ENCODE results near the gene ICAM3. TPM values are rescaled to one million over a fixed set of nuclear protein-coding genes. Genes with fewer than 3 reads are reported as not detected.
"Not testable (repeated sequence)": the region's sequence is repeated elsewhere in the genome, so short reads cannot be mapped to it uniquely, and the experiment has no call there.

Gene ICAM3
- total RNA-seq, 6 donors from 2014 or later = 12.7 to 53.9 (median 20.5) TPM

- Histone ChIP-seq H3K27me3 (no peaks in the 10 kb centered on the region), H3K4me3 (peak overlapping the region; percentile 67 to 90 (median 82)), H3K9me3 (no peaks in the 10 kb centered on the region), H3K4me1 (peaks cover 16 to 29% (median 23%) of the 10 kb centered on the region in 4 donors), H3K27ac (peak overlapping the region; percentile 74 to 94 (median 90)), H3K36me3 (peaks cover 0 to 32% (median 21%) of the 10 kb centered on the region in 4 donors)
- DNase-seq (no peak), ATAC-seq (ENCODE audit: low FRiP score in 2 of 2) (no peak)
- TF ChIP-seq POLR2A (IDR thresholded peaks at IDR 0.05) = no peak
- TF ChIP-seq EP300 (IDR thresholded peaks at IDR 0.05) = no peak
- TF ChIP-seq POLR2AphosphoS5 (IDR thresholded peaks at IDR 0.05) = no peak
- TF ChIP-seq CTCF (IDR thresholded peaks at IDR 0.05) = no peak
- 0 to 3% methylated on average over 1 to 8 of the region's 10 CpGs for WGBS, 2 donors
Measured at GRCh38 chr19:10379880-10380312, 40.5 kb upstream of the ICAM3 start.

GRCh38 chr19:10378124-10378523 lies 38.7 kb upstream of the ICAM3 start:
- H3K9me3 ChIP-seq = no peaks in the 10 kb centered on the region
- H3K27me3 ChIP-seq = no peaks in the 10 kb centered on the region
- peaks cover 19 to 29% (median 24%) of the 10 kb centered on the region in 4 donors for H3K4me1 ChIP-seq
- 81 to 88% methylated on average over 5 to 7 of the region's 8 CpGs for WGBS, 2 donors
- ATAC-seq (ENCODE audit: low FRiP score in 2 of 2) (no peak), DNase-seq (peak in 1 of 2 donors; percentile 52)
- no peak overlapping the region for H3K4me3 ChIP-seq
- H3K27ac ChIP-seq = no peak overlapping the region
- TF ChIP-seq CTCF (IDR thresholded peaks at IDR 0.05) (no peak), POLR2A (IDR thresholded peaks at IDR 0.05) (no peak), POLR2AphosphoS5 (IDR thresholded peaks at IDR 0.05) (no peak), EP300 (IDR thresholded peaks at IDR 0.05) (no peak)
- H3K36me3 ChIP-seq = peaks cover 0 to 41% (median 26%) of the 10 kb centered on the region in 4 donors

GRCh38 chr19:10377140-10377640 lies 37.8 kb upstream of the ICAM3 start:
- not testable (repeated sequence) for ATAC-seq (ENCODE audit: low FRiP score in 2 of 2); H3K9me3 ChIP-seq; DNase-seq; H3K27ac ChIP-seq; H3K4me3 ChIP-seq; H3K27me3 ChIP-seq
- peaks cover 0 to 41% (median 26%) of the 10 kb centered on the region in 4 donors for H3K36me3 ChIP-seq
- H3K4me1 ChIP-seq = peaks cover 19 to 25% (median 20%) of the 10 kb centered on the region in 4 donors
- 86 to 95% methylated on average over 2 of the region's 2 CpGs for WGBS, 2 donors

- Histone ChIP-seq H3K4me3 (no peak overlapping the region), H3K27ac (no peak overlapping the region), H3K27me3 (no peaks in the 10 kb centered on the region), H3K36me3 (peaks cover 0 to 60% (median 36%) of the 10 kb centered on the region in 4 donors), H3K4me1 (peaks cover 14 to 19% (median 16%) of the 10 kb centered on the region in 4 donors), H3K9me3 (no peaks in the 10 kb centered on the region)
- no peak for DNase-seq
- ATAC-seq (ENCODE audit: low FRiP score in 2 of 2) = no peak
- TF ChIP-seq CTCF (IDR thresholded peaks at IDR 0.05) = no peak
- no peak for TF ChIP-seq POLR2A (IDR thresholded peaks at IDR 0.05)
- WGBS, 2 donors = 79 to 87% methylated on average over 5 of the region's 5 CpGs
Measured at GRCh38 chr19:10374931-10375330, 35.5 kb upstream of the ICAM3 start.

GRCh38 chr19:10372690-10373089 lies 33.3 kb upstream of the ICAM3 start:
- Histone ChIP-seq H3K9me3 (no peaks in the 10 kb centered on the region), H3K27me3 (no peaks in the 10 kb centered on the region), H3K4me3 (no peak overlapping the region), H3K27ac (peak overlapping the region in 3 of 4 donors; percentile 12 to 70 (median 52)), H3K36me3 (peaks cover 2 to 70% (median 49%) of the 10 kb centered on the region in 4 donors), H3K4me1 (peaks cover 0 to 7% (median 1%) of the 10 kb centered on the region in 4 donors)
- peak in 1 of 2 donors; percentile 44 for ATAC-seq (ENCODE audit: low FRiP score in 2 of 2)
- WGBS, 2 donors = 87 to 88% methylated on average over 1 to 3 of the region's 3 CpGs
- peak in 1 of 2 donors; percentile 66 for DNase-seq
- TF ChIP-seq POLR2A (IDR thresholded peaks at IDR 0.05) (no peak), POLR2AphosphoS5 (IDR thresholded peaks at IDR 0.05) (no peak), EP300 (IDR thresholded peaks at IDR 0.05) (no peak), CTCF (IDR thresholded peaks at IDR 0.05) (no peak)
